Stimulated activated CD8-positive, alpha-beta memory T cell treated with anti-CD3 and anti-CD28 coated beads, Interleukin-4, amount 100 ng/mL, for 48 hours (primary cell): ENCODE results near the gene WNT4.

Source experiments
- DNase-seq: peaks from one replicate; pipeline ENCODE4 v3.0.0-alpha.2; 2020

Gene WNT4

DNA sequence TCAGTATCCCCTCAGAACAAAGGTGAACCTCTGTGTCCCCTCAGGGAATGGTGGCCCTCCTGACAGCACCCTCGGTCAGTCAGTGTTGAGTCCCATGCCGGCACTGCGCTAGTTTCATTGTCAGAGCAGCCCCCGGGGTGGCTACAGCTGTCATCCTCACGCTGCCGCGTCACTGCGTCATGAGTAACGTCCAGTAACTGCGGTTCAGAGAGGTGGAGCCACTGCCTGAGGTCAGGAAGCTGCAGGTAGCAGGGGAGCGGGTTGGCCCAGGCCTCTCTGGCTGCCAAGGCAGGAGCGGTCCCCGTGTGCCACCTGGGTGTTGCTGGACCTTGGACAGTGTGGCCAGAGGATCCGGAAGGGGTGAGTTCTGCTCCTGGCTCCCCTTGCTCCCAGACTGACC, 20.2 kb upstream of the WNT4 start:
- DNase-seq, result no peak

GRCh38 chr1:22159891-22160290, 17.0 kb upstream of the WNT4 start:
- DNase-seq, result no peak

GRCh38 chr1:22158654-22159053, 15.8 kb upstream of the WNT4 start:
- no peak for DNase-seq

- no peak for DNase-seq
Observed at GRCh38 chr1:22157359-22157966, 14.6 kb upstream of the WNT4 start.

DNA sequence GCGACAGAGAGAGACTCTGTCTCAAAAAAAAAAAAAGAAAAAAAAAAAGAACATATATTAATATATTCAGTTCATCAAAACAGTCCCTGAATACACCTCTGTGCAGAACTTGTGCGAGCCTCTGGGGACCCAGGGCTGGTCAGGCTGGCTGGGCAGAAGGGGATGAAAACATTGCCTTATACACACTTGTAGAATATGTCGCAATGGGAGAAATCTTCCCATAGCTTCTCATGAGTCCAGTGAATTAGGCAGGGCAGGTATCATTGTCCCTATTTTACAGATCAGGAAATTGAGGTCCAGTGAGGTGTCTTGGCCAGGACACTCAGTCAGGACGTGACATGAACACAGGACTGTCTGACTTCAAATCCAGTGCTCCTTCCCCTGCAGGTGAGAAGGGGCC, 12.6 kb upstream of the WNT4 start:
- no peak for DNase-seq

DNA sequence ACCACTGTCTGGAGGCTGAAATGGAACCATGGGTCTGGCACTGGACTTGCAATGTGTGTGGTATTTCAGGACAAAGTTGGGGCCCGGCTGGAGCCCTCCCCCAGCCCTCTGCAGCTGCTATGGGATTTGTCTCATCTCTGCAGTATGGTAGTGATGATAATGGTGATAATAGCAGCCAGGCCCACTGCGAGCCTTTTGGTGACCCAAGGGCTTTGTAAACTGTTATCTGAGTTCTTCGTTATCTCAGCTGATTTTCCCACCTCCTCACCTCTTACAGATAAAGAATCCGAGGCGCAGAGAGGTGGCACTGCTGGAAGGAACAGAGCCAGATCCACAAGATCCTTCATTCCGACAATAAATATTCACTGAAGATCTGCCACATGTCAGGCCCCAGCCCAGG, 11.7 kb upstream of the WNT4 start:
- DNase-seq, result no peak

DNA sequence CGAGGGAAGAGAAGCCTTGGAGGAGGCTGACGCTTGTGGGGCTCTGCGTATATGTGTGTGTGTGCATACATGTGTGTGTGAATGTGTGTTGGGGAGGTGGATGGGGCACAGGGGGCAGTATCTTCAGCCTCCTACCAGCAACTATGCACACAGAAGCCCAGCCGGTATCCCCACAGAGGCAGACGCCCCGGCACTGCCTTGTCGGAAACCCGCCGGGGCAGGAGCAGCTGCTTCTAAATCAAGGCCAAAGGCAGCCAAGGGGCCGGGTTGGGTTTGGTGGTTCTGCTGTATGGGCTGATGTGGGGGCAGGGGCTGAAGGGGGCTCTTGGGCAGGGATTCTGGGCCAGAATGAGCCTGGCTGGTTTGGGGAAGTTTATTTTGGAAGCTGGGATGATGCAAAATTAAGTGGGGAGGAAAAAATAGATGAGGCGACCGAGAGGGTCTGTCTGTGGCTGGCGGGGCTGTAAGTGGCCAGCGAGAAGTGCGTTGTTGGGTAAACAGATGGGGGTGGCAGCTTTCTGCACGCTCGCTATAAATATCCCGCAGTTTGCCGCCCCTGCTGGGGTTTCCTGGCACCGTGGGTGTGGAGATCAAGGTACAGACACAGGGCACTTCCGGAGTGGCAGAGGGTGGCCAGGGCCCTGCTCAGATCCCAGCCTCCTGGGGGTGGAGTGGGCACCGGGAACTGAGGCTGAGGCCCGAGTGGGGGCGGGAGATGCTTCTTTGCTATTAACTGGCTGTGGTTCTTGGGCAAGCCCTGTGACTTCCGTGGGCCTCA, 11.0 kb upstream of the WNT4 start:
- DNase-seq, result no peak

DNA sequence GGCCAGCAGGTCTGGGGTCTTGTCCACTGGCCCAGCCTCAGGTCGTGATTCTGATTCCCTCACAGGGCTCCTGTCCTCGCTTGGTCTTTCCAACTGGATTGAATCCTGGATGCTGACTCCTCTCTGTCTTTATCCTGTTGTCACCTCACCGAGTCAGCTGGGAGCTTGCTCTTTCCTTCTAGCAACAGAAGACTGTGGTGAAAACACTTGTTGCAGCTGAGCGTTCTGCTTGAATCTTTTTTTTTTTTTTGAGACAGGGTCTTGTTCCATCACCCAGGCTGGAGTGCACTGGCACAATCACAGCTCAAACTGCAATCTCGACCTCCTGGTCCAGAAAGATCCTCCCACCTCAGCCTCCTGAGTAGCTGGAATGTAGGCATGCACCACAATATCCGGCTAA, 8.0 kb upstream of the WNT4 start:
- DNase-seq, result no peak

DNA sequence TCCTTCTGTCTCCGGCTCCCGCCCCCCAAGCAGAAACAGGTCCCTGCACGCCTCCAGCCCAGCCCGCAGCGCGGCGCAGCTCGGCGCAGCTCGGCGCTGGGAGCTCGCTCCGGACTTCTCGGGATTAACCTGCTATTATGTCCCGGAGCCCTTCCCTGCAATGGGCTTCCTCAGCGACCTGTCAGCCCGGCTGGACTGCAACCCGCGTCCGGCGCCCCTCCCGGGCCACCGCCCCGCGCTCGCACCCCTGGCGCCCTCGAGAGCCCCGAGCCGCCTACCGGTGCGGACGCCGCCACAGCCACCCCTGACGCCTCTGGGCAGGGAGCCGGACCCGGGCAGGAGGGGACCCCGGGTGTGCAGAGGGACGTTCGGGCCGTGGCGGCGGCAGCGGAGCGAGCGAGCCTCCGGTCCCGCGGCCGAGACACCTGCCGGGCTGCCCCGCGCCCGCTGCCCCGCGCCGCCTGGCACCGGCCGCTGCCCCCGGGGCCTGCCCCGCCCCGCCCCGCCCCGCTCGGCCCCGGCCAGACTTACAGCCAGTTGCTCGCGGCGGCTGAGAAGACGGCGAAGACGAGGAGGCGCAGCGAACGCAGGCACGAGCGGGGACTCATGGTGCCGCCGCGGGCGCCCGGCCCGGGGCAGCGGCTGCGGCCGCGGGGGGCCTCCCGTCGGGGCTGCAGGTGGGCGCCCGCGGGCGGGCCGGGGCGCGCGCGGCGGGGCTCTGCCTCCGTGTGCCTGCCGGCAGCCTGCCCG, 407 bp downstream of the WNT4 start:
- DNase-seq, result no peak

DNA sequence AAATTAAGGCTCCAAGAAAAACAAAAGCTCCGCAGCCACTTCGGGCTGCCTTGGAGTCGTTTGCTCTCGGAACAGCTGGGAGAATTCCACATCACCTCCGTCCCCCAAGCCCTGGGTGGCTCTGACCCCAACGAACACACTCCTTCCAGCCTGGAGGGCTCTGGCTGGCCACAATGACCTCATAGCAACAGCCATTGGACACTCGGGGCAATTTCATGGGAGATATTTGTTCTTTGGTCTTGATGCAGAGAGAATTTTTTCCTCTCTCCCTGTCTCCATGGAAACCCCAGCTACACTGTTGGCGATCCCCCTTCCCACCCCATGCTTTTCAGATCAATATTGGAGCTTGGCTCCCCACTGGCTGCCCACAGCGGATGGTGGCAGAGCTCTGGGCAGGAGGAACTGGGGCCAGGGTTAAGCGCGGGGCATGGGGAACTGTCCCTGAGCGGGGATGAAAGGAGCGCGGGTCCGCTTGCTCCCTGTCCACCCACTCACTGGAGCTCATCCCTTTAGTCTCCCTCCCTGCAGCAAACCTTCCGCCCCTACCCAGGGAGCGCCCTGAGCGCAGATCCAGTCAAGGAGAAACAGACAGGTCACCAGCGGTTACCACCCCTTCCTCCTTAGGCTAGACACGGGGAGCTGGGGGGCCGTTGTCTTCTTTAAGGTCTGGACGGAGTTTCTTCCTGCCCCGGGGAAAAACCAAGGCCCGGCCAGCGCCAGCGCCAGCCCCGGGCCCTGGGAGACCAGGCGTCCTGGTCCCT, 1.2 kb downstream of the WNT4 start:
- DNase-seq, result no peak

DNA sequence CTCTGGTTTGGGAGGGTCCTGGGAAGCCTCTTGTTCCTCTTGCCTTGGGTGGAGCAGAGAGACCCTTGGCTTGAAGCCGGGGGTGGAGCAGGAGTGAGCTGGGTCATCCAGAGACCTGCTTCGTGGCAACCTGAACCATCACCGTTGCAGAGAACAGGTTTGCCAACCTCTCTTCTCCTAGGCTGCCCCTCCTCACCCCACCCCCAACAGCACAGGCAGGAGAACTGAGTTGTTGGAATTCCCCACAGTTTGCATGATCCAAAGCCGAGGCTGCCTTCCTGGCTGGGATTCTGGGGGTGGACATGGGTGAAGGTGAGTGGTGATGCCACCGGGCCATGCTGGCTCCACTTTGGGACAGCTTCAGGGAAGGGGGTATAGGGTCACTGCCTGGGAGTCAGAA, 2.2 kb downstream of the WNT4 start:
- no peak for DNase-seq

GRCh38 chr1:22139817-22140216, 3.1 kb downstream of the WNT4 start:
- no peak for DNase-seq

- no peak for DNase-seq
Observed at GRCh38 chr1:22139066-22139594, 3.8 kb downstream of the WNT4 start.

- no peak for DNase-seq
Observed at GRCh38 chr1:22137004-22137720, 5.7 kb downstream of the WNT4 start.

GRCh38 chr1:22133931-22134324, 9.0 kb downstream of the WNT4 start:
- DNase-seq, result no peak

GRCh38 chr1:22133247-22133930, 9.5 kb downstream of the WNT4 start:
- no peak for DNase-seq

GRCh38 chr1:22132517-22133235, 10.2 kb downstream of the WNT4 start:
- DNase-seq, result no peak

DNA sequence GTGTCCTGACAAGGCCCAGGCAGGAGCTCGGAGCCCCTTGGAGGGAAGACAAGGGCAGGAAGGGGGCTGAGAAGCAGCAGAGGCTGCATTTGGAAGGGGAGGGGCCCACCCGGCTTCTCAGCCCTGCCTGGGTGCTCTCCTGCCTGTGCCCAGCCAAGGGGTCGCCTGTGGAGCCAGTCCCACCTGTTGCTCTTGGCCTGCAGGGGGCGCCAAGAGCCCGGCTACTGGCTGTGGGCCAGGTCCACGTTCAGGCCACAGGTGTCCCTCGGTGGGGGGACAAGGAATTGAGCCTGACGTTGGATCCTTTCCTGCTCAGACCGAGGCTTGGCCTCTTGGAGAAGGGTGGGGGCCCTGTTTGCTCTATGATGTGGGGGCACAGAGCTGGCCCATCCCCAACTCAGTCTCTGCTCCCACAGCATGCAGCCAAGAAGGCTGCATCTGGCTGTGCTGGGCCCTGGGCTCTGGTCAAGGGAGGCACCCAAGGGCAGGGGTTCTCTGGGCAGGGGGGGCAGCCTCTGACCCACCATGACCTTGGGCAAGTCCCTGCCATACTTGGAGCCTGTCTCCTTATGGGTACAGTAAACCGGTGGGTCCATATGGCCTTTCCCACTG, 10.9 kb downstream of the WNT4 start:
- peak; percentile 77 for DNase-seq

- DNase-seq, result no peak
Observed at GRCh38 chr1:22131062-22131461, 11.8 kb downstream of the WNT4 start.

DNA sequence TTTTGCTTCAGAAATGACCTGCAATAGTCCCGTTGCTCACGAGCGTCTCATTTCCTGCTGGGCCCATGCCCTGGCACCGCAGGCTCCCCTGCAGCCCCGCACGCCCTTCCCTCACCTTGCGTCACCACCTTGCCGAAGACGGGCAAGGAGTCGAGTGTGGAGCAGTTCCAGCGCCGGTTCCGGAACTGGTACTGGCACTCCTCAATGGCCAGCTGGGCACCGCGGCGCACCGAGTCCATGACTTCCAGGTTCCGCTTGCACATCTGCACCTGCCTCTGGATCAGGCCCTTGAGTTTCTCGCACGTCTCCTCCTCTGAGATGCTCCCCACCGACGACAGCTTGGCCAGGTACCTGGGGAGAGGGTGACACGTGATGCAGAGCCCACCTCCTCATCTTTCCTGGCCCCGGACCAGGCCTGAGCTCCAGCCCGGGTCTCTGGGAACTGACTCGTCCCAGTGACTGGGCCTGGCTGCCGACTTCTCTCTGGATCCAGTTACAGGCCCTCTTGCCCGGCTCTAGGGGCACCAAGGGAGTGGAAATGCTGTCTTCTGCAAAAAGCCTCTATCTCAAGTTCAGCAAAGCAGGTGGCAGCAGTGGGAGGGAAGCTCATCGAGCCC, 13.3 kb downstream of the WNT4 start:
- DNase-seq, result no peak
